Choroid plexus epithelial cell (primary cell): ENCODE results near the gene CLCN2.

Source experiments
- DNase-seq: peaks from one replicate; pipeline ENCODE4 v3.0.0-alpha.2; 2010; ENCODE audit warnings: low read depth
- H3K4me3 ChIP-seq: 2 replicates; pipeline ENCODE4 v1.5.1; 2011; ENCODE audit warnings: low read depth, mild to moderate bottlenecking, control low read depth, low read length, moderate library complexity
- TF ChIP-seq, protein P1 (sequence below): conservative IDR thresholded peaks from 2 replicates; pipeline ENCODE4 v1.5.1; 2011; ENCODE audit warnings: low read depth, mild to moderate bottlenecking, control low read depth, inconsistent platforms, low read length, moderate library complexity

Gene CLCN2

DNA sequence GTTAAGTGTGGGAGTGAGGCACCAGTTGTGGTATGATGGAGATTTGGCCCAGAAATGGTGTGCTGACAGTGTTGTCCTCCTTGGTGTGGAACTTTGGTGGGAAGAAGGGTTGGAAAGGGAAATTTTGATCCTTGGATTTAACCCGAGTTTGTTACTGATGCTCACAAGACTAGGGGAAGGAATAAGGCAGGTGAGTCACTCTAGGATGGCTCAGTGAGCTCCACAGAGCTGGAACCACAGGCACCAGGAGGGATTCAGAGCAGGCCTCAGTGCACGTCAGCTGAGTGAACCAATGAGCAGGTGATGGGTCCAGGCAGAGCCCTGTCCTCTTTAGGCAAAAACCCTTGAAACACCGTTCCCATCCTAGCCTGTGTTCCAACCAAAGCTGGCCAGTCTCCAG lies 29.9 kb upstream of the CLCN2 start:
- no peak for DNase-seq
- H3K4me3 ChIP-seq: no peak overlapping the region
- TF ChIP-seq, protein P1, sequence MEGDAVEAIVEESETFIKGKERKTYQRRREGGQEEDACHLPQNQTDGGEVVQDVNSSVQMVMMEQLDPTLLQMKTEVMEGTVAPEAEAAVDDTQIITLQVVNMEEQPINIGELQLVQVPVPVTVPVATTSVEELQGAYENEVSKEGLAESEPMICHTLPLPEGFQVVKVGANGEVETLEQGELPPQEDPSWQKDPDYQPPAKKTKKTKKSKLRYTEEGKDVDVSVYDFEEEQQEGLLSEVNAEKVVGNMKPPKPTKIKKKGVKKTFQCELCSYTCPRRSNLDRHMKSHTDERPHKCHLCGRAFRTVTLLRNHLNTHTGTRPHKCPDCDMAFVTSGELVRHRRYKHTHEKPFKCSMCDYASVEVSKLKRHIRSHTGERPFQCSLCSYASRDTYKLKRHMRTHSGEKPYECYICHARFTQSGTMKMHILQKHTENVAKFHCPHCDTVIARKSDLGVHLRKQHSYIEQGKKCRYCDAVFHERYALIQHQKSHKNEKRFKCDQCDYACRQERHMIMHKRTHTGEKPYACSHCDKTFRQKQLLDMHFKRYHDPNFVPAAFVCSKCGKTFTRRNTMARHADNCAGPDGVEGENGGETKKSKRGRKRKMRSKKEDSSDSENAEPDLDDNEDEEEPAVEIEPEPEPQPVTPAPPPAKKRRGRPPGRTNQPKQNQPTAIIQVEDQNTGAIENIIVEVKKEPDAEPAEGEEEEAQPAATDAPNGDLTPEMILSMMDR: no peak

DNA sequence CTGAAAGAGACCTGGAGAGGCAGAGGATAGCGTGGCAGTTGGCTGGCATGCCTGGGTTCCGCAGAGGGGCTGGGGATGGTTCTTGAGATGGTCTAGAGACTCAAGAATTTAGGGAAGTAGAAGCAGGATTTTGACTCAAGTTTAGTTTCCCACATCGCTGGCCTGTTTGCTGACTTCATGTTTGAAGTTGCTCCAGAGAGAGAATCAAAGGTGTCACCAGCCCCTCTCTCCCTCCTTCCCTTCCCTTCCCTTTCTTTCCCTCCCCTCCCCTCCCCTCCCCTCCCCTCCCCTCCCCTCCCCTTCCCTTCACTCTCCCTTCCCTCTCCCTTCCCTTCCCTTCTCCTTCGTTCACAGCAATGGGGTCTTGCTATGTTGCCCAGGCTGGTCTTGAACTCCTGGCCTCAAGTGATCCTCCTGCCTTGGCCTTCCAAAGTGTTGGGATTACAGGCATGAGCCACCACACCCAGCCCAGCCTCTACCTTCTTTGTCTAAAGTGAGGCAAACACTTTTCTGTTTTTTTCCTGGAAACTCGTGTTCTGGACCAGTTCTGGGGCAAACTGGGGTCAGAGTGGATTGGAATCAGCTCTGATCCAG lies 28.6 kb upstream of the CLCN2 start:
- TF ChIP-seq, protein P1: no peak
- no peak for DNase-seq
- no peak overlapping the region for H3K4me3 ChIP-seq

DNA sequence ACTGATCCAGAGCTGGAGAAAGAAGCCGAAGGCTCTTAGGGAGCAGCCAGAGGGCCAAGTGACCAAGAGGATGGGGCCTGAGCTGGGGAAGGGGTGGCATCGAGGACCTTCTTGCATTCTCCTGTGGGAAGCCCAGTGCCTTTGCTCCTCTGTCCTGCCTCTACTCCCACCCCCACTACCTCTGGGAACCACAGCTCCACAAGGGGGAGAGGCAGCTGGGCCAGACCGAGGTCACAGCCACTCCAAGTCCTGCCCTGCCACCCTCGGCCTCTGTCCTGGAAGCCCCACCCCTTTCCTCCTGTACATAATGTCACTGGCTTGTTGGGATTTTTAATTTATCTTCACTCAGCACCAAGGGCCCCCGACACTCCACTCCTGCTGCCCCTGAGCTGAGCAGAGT lies 28.0 kb upstream of the CLCN2 start:
- H3K4me3 ChIP-seq: no peak overlapping the region
- TF ChIP-seq, protein P1: no peak
- no peak for DNase-seq

DNA sequence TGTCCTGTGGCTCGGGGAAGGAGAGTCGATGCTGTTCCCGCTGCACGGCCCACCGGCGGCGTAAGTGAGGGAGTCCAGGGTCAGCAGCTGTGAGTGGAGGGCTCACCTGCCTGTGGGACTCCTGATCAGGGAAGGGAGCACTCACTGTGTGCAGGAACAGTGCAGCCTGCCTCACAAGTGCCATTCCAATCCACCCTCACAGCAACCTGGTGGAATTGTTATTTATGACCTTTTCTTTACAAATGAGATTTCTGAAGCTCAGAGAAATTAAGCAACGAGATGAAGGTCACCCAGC lies 27.5 kb upstream of the CLCN2 start:
- no peak overlapping the region for H3K4me3 ChIP-seq
- TF ChIP-seq, protein P1: no peak
- DNase-seq: no peak

DNA sequence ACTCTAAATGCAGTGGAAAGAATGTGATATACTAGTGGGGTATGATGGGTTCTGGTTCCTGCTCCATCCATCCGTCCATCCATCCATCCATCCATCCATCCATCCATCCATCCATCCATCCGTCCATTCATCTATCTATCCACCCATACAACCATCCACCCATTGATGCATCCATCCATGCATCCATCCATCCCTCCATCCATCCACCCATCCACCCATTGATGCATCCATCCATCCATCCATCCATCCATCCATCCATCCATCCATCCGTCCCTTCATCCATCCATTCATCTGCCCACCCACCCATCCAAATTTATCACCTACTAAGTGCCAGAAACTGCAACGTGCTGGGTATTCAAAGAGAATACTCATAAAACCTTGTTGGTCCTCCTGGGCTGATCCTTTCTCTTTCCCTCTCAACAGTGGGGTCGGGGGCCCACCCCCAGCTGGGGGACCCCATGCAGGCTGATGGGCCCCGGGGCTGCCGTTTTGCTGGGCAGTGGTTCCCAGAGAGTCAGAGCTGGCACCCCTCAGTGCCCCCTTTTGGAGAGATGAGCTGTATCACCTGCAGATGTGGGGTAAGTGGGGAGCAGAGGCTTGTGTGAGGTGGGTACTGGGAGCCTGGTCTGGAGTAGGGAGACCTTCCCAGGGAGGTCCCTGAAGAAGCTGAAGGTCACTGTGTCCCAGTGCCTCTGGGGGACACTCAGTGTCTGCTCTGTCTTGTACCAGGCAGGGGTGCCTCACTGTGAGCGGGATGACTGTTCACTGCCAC lies 26.9 kb upstream of the CLCN2 start:
- H3K4me3 ChIP-seq: no peak overlapping the region
- TF ChIP-seq, protein P1: no peak
- DNase-seq: no peak

DNA sequence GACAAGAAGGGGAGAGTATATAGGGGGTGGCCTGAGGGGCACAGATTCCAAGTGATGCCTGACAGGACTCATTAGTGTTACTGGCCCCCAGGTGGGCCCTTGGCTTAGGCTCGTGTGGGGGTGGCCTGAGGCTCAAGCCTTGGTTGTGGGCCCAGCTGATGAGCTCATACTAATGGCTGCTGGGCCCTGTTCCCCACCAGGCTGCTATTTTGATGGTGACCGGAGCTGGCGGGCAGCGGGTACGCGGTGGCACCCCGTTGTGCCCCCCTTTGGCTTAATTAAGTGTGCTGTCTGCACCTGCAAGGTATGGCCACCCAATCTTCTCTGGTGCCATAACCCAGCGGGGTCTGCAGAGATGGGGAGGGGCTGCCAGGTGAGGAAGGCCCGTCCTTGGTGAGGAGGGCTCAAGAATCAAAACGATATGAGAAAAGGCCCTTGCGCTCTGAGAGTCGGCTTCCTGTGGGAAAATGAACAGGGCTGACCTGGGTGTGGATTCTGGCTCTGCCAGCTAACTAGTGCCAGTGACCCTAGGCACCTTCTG lies 25.8 kb upstream of the CLCN2 start:
- TF ChIP-seq, protein P1: no peak
- DNase-seq: no peak
- no peak overlapping the region for H3K4me3 ChIP-seq
